K562 (cell line): ENCODE measurements around the gene DDX46. TPM values are rescaled to one million over a fixed set of nuclear protein-coding genes. Genes with fewer than 3 reads are reported as not detected.

ENCODE experiments used
- ATAC-seq: fragments of 200-7000 bp; cut with Tn5 transposase; 3 replicates; pipeline ENCODE4 v1.9.1; 2020; ENCODE audit warnings: moderate library complexity
- BruUV-seq: library from RNA; stranded (reverse); fragments of 400-500 nt; replicated peaks from 2 replicates; lab custom pipeline; 2021; lab: Mats Ljungman, UMichigan
- CTCF ChIA-PET: fragments of 300-600 bp; formaldehyde crosslinking; extraction: SDS; loops from one replicate; lab custom pipeline; 2021; ENCODE audit warnings: low intra/inter-chr PET ratio; lab: Yijun Ruan, JAX
- POLR2A ChIA-PET: fragments of 300-600, 350-650 bp; sonication (Branson Sonifier 250); formaldehyde crosslinking; extraction: SDS; loops from one replicate; lab custom pipeline; 2021; ENCODE audit warnings: antibody characterized with exemption, inconsistent platforms; lab: Yijun Ruan, JAX
- DNase-seq, 4 experiments: peaks; one replicate each; pipeline versions ENCODE4 v3.0.0 to v3.0.0-alpha.2; 2011 to 2018; ENCODE audit warnings: low spot score in 3 of 4, mixed read lengths in 3 of 4; ENCODE audit errors: extremely low read depth in 1 of 4
- FAIRE-seq: peaks from 2 replicates; lab custom pipeline; 2011; peaks lifted over from hg19 to GRCh38; lab: Jason Lieb, UNC
- H2AFZ ChIP-seq: 2 replicates; pipeline ENCODE4 v1.6.0; 2011; ENCODE audit warnings: low read depth, low read length, control low read depth, inconsistent platforms
- H3K27ac ChIP-seq: fragments of 200-600 bp; 3 replicates; pipeline ENCODE4 v1.8.0; 2011; ENCODE audit warnings: low read depth, mild to moderate bottlenecking, control low read depth, inconsistent platforms, low read length, moderate library complexity, mixed read lengths; ENCODE audit errors: extremely low read depth
- H3K27me3 ChIP-seq, 2 experiments: fragments of 300-600 bp in 1 of 2; 2 replicates in 1 of 2; 3 replicates in 1 of 2; pipeline versions ENCODE4 v1.6.0 to v1.8.0; 2011; ENCODE audit warnings: inconsistent platforms in 2 of 2, low read length in 2 of 2, mild to moderate bottlenecking in 1 of 2, mixed read lengths in 1 of 2, moderate library complexity in 1 of 2; ENCODE audit not compliant: control insufficient read depth in 2 of 2, insufficient read depth in 2 of 2
- H3K36me3 ChIP-seq: fragments of 300-600 bp; 3 replicates; pipeline ENCODE4 v1.8.0; 2011; ENCODE audit warnings: mild to moderate bottlenecking, low read length, inconsistent platforms; ENCODE audit not compliant: control insufficient read depth, insufficient read depth
- H3K4me1 ChIP-seq, 2 experiments: fragments of 200-600 bp in 1 of 2; replicated peaks in 1 of 2; 2 replicates in 1 of 2; 3 replicates in 1 of 2; pipeline versions ENCODE4 v1.5.1 to v1.8.0; 2011; ENCODE audit warnings: inconsistent platforms in 2 of 2, low read length in 2 of 2, mild to moderate bottlenecking in 1 of 2, mixed read lengths in 1 of 2, moderate library complexity in 1 of 2; ENCODE audit not compliant: control insufficient read depth in 2 of 2, insufficient read depth in 2 of 2
- H3K4me2 ChIP-seq: 2 replicates; pipeline ENCODE4 v1.6.1; 2011; ENCODE audit warnings: low read length, control low read depth, inconsistent platforms, mixed read lengths; ENCODE audit not compliant: insufficient read depth
- H3K4me3 ChIP-seq: fragments of 200-600 bp; sonication (generic), shearing (Covaris generic); 2 replicates; pipeline ENCODE4 v1.5.1; 2016; ENCODE audit warnings: control low read depth, inconsistent platforms
- H3K79me2 ChIP-seq: fragments of 200-600 bp; 3 replicates; pipeline ENCODE4 v1.8.0; 2011; ENCODE audit warnings: low read length, inconsistent platforms; ENCODE audit not compliant: control insufficient read depth, insufficient read depth
- H3K9ac ChIP-seq, 2 experiments: 2 replicates each; pipeline versions ENCODE4 v1.6.0 to v1.6.1; 2011; ENCODE audit warnings: low read depth in 2 of 2, low read length in 2 of 2, control low read depth in 1 of 2, inconsistent platforms in 1 of 2, mild to moderate bottlenecking in 1 of 2, mixed read lengths in 1 of 2; ENCODE audit not compliant: insufficient read depth in 1 of 2
- H3K9me1 ChIP-seq: one replicate; pipeline ENCODE4 v1.6.0; 2011; ENCODE audit warnings: inconsistent platforms, mild to moderate bottlenecking, low read length, moderate library complexity; ENCODE audit not compliant: control insufficient read depth, insufficient read depth
- H3K9me3 ChIP-seq: replicated peaks from 2 replicates; pipeline ENCODE4 v1.5.1; 2011; ENCODE audit warnings: low read depth, low read length, inconsistent platforms; ENCODE audit not compliant: control insufficient read depth, insufficient read depth
- H4K20me1 ChIP-seq: replicated peaks from 2 replicates; pipeline ENCODE4 v1.6.1; 2011; ENCODE audit warnings: low read length, inconsistent platforms, mixed read lengths; ENCODE audit not compliant: control insufficient read depth, insufficient read depth
- C11orf30 ChIP-seq: fragments of 450-650 bp; IDR thresholded peaks from 2 replicates; pipeline ENCODE4 v1.6.1; 2016; ENCODE audit warnings: low read depth, mild to moderate bottlenecking
- GATA2 ChIP-seq: sonication (generic); formaldehyde crosslinking; IDR thresholded peaks from 2 replicates; pipeline ENCODE4 v1.4.0; 2020; ENCODE audit warnings: mild to moderate bottlenecking, missing genetic modification reagents
- MAFF ChIP-seq: IDR thresholded peaks from 2 replicates; pipeline ENCODE4 v1.6.1; 2012; ENCODE audit warnings: low read length, improper control_type of control experiment
- MAFG ChIP-seq: fragments of 450-650 bp; conservative IDR thresholded peaks from 2 replicates; pipeline ENCODE4 v1.6.1; 2016; ENCODE audit warnings: missing genetic modification characterization, missing compliant biosample characterization
- MYNN ChIP-seq, 2 experiments: sonication (generic); formaldehyde crosslinking in 1 of 2; IDR thresholded peaks; 2 replicates each; pipeline versions ENCODE4 v1.5.0 to v1.6.1; 2016 to 2020; ENCODE audit warnings: antibody characterized with exemption in 1 of 2, missing genetic modification reagents in 1 of 2
- NFE2 ChIP-seq: IDR thresholded peaks from 2 replicates; pipeline ENCODE4 v1.6.1; 2014; ENCODE audit warnings: antibody characterized with exemption, low read depth
- ZNF316 ChIP-seq: fragments of 450-650 bp; IDR thresholded peaks from 2 replicates; pipeline ENCODE4 v1.6.1; 2016
- ZNF507 ChIP-seq: conservative IDR thresholded peaks from 2 replicates; pipeline ENCODE4 v1.6.1; 2017; ENCODE audit warnings: missing genetic modification characterization, missing compliant biosample characterization
- WGBS: fragments of 100-300 bp; shearing (Covaris generic); methylation state at CpG from one replicate; pipeline ENCODE4 v1.1.6; 2016; ENCODE audit warnings: low coverage, mixed read lengths; ENCODE audit not compliant: insufficient coverage; ENCODE audit errors: missing lambda C conversion rate; 5-methylcytosine and 5-hydroxymethylcytosine counted together
- in situ Hi-C: fragments of 300-500 bp; cut with MboI; formaldehyde crosslinking; loops from 4 replicates; pipeline ENCODE4 v1.15.0; 2018; ENCODE audit warnings: inconsistent platforms, mixed read lengths
- intact Hi-C: fragments of 100-400 bp; cut with micrococcal nuclease; formaldehyde crosslinking; loops from 2 replicates; pipeline ENCODE4 v1.14.2; 2022
- polyA plus RNA-seq, 8 experiments: library from polyadenylated mRNA; depleted of rRNA in 4 of 8; stranded (reverse) in 5 of 8; unstranded in 3 of 8; fragments of >200 nt; fragmentation: Nextera tagmentation in 2 of 8; fragmentation: Illumina TruSeq in 1 of 8; extraction: Ambion mirVana in 2 of 8; extraction: Trizol in 1 of 8; gene quantifications; 2 replicates each; pipeline versions ENCODE4 v1.2.1 to v1.2.3, GENCODE V29; 2011 to 2014; ENCODE audit warnings: inconsistent platforms in 1 of 8, missing spikeins in 1 of 8
- total RNA-seq, 7 experiments: library from RNA; depleted of rRNA in 6 of 7; stranded (reverse); fragments of >200 nt in 6 of 7; fragmentation: Illumina TruSeq in 2 of 7; extraction: Trizol in 2 of 7; gene quantifications; 2 replicates each; pipeline versions ENCODE4 v1.2.1 to v1.2.3, GENCODE V29; 2011 to 2021; ENCODE audit warnings: low replicate concordance in 1 of 7

The DDX46 gene
- total and polyA plus RNA-seq, 9 of the 15 experiments (the other 6 are each of a cell fraction or from before 2014, with no cell fraction given): 26.2 to 99.0 (median 76.4) TPM

DNA sequence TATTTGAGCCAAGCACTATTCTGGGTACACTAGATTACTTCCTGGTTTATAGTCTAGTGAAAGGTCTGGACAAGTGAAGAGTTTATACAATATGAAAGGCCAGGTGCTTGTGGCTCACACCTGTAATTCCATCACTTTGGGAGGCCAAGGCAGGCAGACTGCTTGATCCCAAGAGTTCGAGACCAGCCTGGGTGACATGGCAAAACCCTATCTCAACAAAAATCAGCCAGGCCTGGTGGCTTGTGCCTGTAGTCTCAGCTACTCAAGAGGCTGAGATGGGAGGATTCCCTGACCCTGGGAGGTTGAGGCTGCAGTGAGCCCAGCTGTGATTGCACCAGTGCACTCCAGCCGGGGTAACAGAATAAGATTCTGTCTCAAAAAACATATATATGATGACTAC is 106.1 kb downstream of the DDX46 start:
- H3K4me2 ChIP-seq: no peak overlapping the region
- H3K4me1 ChIP-seq: peaks cover 0 to 8% of the 10 kb centered on the region in 2 experiments; a peak in 2 of 5 replicates
- H3K27me3 ChIP-seq: no peaks in the 10 kb centered on the region
- in situ Hi-C loops: no loop called here
- no TSS peak for BruUV-seq
- H3K36me3 ChIP-seq: peaks cover 12% of the 10 kb centered on the region; the same call in 1 of the 3 replicates
- 9% methylated on average over 2 of the region's 2 CpGs for WGBS
- no peak overlapping the region for H3K9ac ChIP-seq
- DNase-seq: no peak
- H3K79me2 ChIP-seq: no peaks in the 10 kb centered on the region
- no peak overlapping the region; the same call in 2 of the 3 replicates for H3K27ac ChIP-seq
- no peaks in the 10 kb centered on the region for H3K9me3 ChIP-seq
- no peaks in the 10 kb centered on the region for H3K9me1 ChIP-seq
- ChIA-PET CTCF (no interaction called here), POLR2A (interaction anchor here (0.8 to 1.7 kb wide), 6 partner anchors 9 to 117 kb away, joined by 3 to 7 read pairs (median 3); partner anchors contain the start of genes C5orf24, PCBD2 and TXNDC15)
- no peak overlapping the region for H2AFZ ChIP-seq
- H3K4me3 ChIP-seq: no peak overlapping the region
- 0 out of 2 replicates have a peak, but pooled peaks cover 2% of the 10 kb centered on the region for H4K20me1 ChIP-seq
- intact Hi-C loops: no loop called here
- no peak for FAIRE-seq
- peak; percentile 44 for ATAC-seq
- TF ChIP-seq ZNF507 (tag) (no peak), MAFF (peak; percentile 21; the same call in 1 of the 2 replicates), MAFG (tag) (peak; percentile 28), MYNN (IDR thresholded peaks at IDR 0.05) (no peak), MYNN (CRISPR knock-in tag; IDR thresholded peaks at IDR 0.05) (no peak), C11orf30 (peak; percentile 56), NFE2 (peak; percentile 70), ZNF316 (peak; percentile 40), GATA2 (CRISPR knock-in tag) (0 out of 2 replicates have a peak, but pooled peaks have one; percentile 16)
